Measurements from ENCODE around the gene ZMIZ2.

The ZMIZ2 gene

GRCh38 chr7:44811093-44811492 lies 62.4 kb downstream of the ZMIZ2 start:
- DNase-seq: no peak

GRCh38 chr7:44811571-44811970 lies 62.9 kb downstream of the ZMIZ2 start:
- no peak for DNase-seq

GRCh38 chr7:44814919-44815318 lies 66.3 kb downstream of the ZMIZ2 start:
- no peak for DNase-seq

GRCh38 chr7:44819292-44819691 lies 70.6 kb downstream of the ZMIZ2 start:
- DNase-seq: no peak
